ENCODE results near the gene STYXL1.

DNA sequence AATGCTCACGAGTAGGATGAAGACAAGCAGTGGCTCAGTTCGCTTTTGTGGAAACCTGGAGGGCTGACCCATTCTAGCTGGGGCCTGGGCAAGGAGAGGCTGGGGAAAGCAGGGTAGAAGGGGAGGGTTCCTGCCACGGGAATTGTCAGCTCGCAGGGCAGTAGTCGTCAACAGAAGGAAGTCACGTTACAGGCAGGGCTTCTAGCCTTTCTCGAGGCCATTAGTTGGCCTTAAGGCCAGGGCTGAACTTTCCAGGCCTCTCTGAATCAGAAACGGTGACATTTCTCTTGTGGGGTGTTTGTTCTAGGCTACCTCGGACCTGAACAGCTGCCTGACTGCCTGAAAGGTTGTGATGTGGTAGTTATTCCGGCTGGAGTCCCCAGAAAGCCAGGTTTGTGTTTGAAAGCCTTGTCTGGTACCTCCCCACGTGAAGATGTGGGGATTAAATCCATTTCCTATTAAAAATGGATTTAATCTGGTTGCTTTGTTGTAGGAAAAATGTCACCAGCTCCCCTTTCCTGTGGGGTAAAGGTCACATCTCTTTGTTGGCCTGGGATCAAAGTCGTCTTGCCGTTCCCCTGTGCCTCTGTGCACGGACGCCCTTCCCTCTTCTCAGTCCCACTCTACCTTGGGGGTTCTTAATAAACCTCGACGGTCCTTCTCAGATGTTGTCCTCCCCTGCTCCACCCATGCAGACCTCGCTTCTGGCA is 9.5 kb upstream of the STYXL1 start:
- peak; percentile 8 for TF ChIP-seq POLR2A (IDR thresholded peaks at IDR 0.05)
- TF ChIP-seq, protein P1, sequence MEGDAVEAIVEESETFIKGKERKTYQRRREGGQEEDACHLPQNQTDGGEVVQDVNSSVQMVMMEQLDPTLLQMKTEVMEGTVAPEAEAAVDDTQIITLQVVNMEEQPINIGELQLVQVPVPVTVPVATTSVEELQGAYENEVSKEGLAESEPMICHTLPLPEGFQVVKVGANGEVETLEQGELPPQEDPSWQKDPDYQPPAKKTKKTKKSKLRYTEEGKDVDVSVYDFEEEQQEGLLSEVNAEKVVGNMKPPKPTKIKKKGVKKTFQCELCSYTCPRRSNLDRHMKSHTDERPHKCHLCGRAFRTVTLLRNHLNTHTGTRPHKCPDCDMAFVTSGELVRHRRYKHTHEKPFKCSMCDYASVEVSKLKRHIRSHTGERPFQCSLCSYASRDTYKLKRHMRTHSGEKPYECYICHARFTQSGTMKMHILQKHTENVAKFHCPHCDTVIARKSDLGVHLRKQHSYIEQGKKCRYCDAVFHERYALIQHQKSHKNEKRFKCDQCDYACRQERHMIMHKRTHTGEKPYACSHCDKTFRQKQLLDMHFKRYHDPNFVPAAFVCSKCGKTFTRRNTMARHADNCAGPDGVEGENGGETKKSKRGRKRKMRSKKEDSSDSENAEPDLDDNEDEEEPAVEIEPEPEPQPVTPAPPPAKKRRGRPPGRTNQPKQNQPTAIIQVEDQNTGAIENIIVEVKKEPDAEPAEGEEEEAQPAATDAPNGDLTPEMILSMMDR (IDR thresholded peaks at IDR 0.05) = no peak

Data from right lobe of liver (tissue), 4 donors.